A549 (cell line): ENCODE results near the gene CIT.

ENCODE experiments used
- CEBPB ChIP-seq, 2 experiments: fragments of >200 bp in 1 of 2; sonication (Bioruptor Twin) in 1 of 2; formaldehyde crosslinking in 1 of 2; IDR thresholded peaks; 2 replicates each; pipeline ENCODE4 v1.6.1; 2012 to 2016
- ESRRA ChIP-seq: fragments of 150-350 bp; IDR thresholded peaks from 2 replicates; pipeline ENCODE4 v1.6.1; 2014; ENCODE audit warnings: mild to moderate bottlenecking, low read length, borderline replicate concordance
- KDM5A ChIP-seq: fragments of 200-600 bp; sonication (generic); IDR thresholded peaks from 2 replicates; pipeline ENCODE4 v1.6.1; 2016; ENCODE audit warnings: antibody characterized with exemption, mild to moderate bottlenecking
- RAD21 ChIP-seq, 2 experiments: fragments of >200 bp in 1 of 2; sonication (Bioruptor Twin) in 1 of 2; formaldehyde crosslinking in 1 of 2; IDR thresholded peaks in 1 of 2; conservative IDR thresholded peaks in 1 of 2; 2 replicates in 1 of 2; 3 replicates in 1 of 2; pipeline ENCODE4 v1.6.1; 2012 to 2018; ENCODE audit warnings: inconsistent platforms in 1 of 2
- TF ChIP-seq, protein P1 (sequence below): IDR thresholded peaks from 2 replicates; pipeline ENCODE4 v1.6.1; 2012
- TF ChIP-seq, protein P2 (sequence below): fragments of >200 bp; sonication (Bioruptor Twin); formaldehyde crosslinking; IDR thresholded peaks from 3 replicates; pipeline ENCODE4 v1.5.1; 2016

DNA sequence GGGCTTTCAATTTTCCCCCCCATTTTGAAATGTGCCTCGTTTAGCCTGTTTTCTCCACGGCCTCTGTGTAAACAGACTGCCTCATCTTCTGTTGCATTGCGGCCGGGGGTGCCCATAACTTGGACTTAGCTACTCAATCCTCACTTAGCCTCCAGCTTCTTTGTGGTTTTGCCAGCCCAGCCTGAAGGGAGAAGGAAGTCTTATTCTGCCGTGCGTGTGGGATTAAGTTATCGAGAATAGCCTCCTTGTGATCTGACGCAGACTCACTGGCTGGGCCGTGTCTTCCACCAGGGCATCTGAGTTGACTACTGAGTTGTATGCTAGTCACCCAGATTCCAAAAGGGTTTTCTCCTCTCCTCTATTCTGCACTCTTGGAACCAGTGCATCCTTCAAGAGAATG, 201.1 kb downstream of the CIT start:
- TF ChIP-seq, protein P1, sequence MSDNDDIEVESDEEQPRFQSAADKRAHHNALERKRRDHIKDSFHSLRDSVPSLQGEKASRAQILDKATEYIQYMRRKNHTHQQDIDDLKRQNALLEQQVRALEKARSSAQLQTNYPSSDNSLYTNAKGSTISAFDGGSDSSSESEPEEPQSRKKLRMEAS, result no peak
- TF ChIP-seq KDM5A (no peak), RAD21 (conservative IDR thresholded peaks at IDR 0.05 in 1 of 2, IDR thresholded peaks at IDR 0.05 in 1 of 2) (no peak), ESRRA (no peak), CEBPB (IDR thresholded peaks at IDR 0.05) (no peak)
- TF ChIP-seq, protein P2, sequence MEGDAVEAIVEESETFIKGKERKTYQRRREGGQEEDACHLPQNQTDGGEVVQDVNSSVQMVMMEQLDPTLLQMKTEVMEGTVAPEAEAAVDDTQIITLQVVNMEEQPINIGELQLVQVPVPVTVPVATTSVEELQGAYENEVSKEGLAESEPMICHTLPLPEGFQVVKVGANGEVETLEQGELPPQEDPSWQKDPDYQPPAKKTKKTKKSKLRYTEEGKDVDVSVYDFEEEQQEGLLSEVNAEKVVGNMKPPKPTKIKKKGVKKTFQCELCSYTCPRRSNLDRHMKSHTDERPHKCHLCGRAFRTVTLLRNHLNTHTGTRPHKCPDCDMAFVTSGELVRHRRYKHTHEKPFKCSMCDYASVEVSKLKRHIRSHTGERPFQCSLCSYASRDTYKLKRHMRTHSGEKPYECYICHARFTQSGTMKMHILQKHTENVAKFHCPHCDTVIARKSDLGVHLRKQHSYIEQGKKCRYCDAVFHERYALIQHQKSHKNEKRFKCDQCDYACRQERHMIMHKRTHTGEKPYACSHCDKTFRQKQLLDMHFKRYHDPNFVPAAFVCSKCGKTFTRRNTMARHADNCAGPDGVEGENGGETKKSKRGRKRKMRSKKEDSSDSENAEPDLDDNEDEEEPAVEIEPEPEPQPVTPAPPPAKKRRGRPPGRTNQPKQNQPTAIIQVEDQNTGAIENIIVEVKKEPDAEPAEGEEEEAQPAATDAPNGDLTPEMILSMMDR, result no peak
